GM18520 (cell line): ENCODE results near the gene PATZ1.
A peak's percentile ranks its signal among the peaks of the same experiment; 100 is the strongest.
"Not testable (repeated sequence)": the region's sequence is repeated elsewhere in the genome, so short reads cannot be mapped to it uniquely, and the experiment has no call there.

Experiments
- ATAC-seq: cut with Tn5 transposase; IDR thresholded peaks from one replicate; pipeline ENCODE4 v1.9.1; 2021; ENCODE audit not compliant: unreplicated experiment

PATZ1 gene, protein sequence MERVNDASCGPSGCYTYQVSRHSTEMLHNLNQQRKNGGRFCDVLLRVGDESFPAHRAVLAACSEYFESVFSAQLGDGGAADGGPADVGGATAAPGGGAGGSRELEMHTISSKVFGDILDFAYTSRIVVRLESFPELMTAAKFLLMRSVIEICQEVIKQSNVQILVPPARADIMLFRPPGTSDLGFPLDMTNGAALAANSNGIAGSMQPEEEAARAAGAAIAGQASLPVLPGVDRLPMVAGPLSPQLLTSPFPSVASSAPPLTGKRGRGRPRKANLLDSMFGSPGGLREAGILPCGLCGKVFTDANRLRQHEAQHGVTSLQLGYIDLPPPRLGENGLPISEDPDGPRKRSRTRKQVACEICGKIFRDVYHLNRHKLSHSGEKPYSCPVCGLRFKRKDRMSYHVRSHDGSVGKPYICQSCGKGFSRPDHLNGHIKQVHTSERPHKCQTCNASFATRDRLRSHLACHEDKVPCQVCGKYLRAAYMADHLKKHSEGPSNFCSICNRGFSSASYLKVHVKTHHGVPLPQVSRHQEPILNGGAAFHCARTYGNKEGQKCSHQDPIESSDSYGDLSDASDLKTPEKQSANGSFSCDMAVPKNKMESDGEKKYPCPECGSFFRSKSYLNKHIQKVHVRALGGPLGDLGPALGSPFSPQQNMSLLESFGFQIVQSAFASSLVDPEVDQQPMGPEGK

DNA sequence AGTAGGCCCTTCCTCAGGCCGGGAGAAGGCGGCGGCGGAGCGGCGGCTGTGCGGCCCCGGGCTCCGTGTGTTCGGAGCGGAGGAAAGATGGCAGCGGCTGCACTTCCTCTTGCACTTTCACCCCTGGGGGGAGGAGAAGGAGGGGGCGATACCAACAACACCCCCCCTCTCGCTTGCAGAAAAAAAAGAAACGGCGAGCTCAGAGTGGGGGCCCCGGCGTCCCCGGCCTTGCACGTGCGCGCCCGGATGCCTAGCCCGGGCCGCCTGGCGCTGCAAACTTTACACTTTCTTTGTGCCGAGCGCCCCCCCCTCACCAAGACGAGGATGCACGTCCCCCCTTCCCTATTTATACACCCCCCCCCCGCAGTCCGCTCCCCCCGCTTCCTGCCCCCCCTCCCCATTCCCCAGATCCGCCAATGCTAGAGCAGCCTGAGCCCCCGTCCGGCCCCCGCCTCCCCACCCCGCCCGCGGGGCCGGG lies at the start of gene PATZ1:
TSS of gene PATZ1 (minus strand) at position 92 of the 478 bp plus-strand sequence. CDS start 744 bp downstream, outside the sequence.
- no peak for ATAC-seq

DNA sequence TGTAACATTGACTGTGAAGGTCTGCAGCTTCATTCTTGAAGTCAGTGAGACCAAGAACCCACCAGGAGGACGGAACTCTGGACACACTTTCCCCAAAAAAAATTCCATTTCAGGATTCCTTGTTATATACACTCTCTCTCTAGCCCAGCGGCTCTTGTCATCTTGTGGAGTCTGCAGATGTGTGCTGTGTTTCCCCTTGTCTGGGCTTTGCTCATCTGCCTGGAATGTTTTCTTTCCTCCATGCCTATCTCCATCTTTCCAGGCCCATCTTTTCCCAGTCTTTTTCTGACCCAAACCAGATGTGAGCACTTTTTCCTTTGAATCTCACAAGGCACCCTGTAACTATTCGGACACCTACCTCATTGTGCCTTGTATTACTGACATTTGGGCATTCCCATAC lies 48.2 kb upstream of the PATZ1 start:
- ATAC-seq, result no peak

DNA sequence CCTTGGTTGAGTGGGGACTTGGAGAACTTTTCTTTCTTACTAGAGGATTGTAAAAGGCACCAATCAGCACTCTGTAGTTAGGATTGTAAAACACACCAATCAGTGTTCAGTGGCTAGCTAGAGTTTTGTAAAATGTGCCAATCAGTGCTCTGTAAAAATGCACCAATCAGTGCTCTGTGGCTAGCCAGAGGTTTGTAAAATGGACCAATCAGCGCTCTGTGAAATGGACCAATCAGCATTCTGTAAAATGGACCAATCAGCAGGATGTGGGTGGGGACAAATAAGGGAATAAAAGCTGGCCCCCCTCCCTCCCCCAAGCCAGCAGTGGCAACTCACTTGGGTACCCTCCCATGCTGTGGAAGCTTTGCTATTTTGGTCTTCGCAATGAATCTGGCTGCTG lies 47.7 kb upstream of the PATZ1 start:
- ATAC-seq, result no peak

DNA sequence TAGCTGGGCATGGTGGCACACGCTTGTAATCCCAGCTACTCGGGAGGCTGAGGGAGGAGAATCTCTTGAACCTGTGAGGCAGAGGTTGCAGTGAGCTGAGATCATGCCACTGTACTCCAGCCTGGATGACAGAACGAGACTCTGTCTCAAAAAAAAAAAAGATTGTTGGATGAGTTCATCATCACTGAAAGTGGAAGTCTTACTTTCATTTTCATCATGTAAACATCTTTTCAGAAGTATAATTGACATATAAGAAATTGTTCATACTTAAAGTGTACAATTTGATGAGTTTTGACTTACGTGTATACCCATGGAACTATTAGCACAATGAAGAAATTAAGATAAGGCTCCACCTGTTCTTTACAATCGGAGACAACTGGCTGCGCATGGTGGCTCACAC lies 32.5 kb upstream of the PATZ1 start:
- not testable (repeated sequence) for ATAC-seq

DNA sequence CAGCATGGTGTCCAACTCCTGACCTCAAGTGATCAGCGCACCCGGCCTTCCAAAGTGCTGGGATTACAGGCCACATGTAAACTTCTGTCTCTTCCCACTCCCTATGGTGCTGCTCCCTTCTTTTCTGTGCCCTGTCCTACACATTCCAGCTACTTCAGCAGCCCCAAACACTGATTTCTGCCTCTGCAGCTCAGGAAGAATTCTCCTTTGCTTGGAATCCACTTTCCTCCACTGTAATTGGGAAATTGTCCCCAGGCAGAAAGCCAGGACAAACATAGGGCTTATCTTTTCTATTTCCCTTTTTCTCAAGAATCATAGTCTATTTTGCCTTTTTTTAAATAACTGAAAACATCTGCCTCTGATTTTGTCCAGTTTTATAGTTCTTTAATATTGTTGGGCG lies 32.0 kb upstream of the PATZ1 start:
- no peak for ATAC-seq

DNA sequence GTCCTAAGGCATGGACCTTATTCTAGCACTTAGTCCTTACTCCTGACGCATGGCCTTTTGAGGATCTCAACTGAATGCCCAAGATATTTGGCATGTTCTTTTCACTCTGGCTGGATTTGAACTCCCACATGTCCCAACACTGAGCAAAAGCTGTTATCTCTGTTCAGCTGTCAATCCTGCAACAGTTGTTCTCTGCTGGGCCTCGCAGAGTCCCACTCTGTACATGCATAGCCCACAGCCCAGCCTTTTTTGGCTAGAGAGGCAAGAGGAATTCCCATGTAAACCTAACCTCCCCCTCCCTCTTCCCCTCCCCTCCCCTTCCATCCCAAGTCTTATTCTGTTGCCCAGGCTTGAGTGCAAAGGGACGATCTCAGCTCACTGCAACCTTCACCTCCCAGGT lies 31.5 kb upstream of the PATZ1 start:
- no peak for ATAC-seq

DNA sequence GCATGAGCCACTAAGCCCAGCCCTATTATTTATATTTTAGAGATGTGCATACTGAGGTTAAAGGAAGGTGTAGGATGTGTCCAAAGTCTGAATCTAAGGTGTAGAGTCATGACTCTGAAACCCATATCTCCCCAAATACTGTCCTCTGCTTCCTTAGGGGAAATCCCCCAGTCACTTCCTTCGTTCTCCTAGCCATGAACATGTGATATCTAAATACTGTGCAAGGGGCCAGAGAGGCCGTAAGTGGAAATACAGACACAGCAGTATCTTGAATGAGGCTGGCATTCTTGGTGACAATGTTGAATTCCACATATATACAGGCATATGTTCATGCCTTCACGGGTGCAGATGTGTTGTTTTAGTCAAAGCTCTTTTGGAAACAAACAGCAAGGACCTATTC lies 21.3 kb upstream of the PATZ1 start:
- ATAC-seq, result no peak

DNA sequence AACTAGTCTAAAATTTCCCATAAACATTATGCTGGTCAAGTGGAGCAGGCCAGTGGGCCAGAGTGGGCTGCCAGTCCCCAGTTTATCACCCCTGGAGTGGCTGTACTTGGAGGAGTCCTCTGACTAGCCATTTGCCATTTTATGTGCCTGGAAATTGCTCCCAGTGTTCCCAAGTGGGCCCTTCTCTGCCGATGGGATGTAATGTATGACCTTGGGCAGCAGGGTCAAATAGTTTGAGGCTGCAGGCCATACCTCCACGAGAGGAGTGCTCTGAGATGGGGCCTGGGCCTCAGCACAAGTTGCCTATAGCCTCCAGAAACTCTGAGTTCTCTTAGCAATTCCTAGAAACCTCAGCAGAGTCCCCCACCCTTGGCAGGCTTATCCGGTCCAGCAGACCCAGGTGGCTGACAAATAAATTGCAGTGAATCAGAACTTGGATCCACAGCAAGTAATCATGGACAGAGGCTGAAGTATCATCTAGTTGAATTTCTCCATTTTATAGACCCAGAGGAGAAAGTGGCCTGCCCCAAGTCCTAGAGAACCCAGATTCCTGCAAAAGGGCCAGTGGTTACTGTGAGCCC lies 17.8 kb upstream of the PATZ1 start:
- no peak for ATAC-seq

DNA sequence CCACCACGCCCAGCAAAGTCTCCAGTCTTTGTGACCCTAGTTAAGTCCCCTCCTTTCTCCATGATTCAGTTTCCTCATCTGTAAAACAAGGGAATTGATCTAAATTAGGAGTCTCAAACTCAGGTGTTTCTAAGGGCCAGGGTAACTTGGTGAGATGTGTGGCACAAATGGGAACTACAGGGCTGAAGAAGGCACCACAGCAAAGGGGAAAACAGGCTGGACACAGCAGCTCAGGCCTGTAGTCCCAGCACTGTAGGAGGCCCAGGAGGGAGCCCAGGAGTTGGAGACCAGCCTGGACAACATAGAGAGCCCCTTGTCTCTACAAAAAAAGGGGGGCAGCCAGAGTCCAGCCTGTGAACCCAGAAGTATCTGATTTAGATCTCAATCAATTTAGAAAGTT lies 15.6 kb upstream of the PATZ1 start:
- ATAC-seq, result no peak

DNA sequence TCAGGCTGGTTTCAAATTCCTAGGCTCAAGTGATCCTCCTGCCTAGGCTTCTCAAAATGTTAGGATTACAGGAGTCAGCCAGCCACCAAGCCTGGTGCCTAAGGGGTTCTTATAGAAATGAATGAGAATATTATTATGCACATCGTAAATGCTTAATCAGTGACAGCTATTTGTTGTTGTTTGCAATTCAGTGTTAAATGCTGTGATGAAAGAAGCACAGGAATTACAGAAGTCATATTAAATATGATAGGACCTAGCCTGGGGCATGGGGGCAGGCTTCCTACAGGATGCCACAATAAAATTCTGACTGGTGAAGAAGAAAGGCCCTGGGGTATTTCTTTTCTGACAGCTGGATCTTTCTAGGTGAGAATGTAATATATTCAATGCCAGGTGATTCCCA lies 13.9 kb upstream of the PATZ1 start:
- ATAC-seq, result no peak

DNA sequence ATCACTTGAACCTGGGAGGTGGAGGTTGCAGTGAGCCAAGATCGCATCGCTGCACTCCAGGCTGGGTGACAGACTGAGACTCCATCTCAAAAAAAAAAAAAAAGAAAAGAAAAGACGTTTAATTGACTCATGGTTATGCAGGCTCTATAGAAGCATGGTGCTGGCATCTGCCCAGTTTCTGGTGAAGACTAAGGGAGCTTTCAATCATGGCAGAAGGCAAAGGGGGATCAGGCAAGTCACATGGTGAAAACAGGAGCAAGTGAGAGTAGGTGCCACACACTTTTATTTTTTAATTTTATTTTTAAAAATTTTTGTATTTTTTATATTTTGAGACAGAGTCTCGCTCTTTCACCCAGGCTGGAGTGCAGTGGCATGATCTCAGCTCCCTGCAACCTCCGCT lies 8.4 kb upstream of the PATZ1 start:
- ATAC-seq, result no peak

DNA sequence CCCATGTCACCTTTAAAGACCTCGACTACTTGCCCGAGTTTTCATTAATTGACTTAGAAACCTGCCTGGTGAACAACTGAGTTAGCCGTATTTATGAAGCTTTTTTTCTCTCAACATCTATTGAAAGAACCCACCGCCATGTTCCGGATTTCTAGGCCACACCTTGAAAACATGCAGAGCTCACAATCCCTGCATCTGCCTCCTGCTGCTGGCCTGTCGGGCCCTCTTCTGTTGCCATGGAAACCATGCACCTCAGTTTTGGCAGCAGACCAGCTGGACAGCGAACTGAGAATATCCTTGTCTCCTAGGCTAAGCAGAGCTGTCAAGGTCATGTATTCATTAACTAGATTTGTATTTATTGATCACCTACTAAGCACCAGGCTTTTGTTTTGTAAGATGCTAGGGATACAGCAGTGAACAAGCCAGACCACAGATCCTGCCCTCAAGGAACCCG lies 4.3 kb upstream of the PATZ1 start:
- no peak for ATAC-seq

DNA sequence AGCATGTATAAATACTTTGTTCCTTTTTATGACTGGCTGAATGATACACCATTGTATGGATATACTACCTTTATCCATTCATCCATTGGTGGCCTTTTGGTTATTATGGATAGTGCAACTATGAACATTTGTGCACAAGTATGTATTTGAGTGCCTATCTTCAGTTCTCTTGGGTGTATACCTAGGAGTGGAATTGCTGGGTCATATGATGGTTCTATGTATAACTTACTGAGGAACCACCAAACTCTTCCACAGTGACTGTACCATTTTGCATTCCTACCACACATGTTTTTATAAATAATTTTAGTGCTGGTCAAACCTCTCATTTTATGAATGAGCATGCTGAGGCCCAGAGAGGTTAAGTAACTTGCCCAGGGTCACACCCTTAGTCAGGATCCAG lies 3.8 kb upstream of the PATZ1 start:
- no peak for ATAC-seq

DNA sequence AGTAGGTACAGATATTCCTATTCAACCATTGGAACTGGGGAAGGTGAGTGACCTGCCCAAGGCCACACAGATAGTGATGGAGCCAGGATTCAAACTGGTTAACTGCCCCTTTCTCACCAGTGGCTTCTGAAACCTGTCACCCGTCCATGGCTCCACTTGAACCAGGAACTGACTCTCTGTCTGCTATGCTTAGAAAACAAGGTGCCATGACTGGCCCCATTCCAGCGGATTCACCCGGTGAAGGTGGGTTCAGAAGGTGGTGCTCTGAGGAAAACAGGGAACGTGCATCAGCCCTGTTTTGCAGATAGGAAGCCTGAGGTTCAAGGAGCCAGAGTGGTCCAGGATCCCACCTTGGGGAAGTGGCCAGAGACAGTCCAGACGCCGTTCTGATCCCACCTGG lies 2.6 kb upstream of the PATZ1 start:
- ATAC-seq, result no peak

DNA sequence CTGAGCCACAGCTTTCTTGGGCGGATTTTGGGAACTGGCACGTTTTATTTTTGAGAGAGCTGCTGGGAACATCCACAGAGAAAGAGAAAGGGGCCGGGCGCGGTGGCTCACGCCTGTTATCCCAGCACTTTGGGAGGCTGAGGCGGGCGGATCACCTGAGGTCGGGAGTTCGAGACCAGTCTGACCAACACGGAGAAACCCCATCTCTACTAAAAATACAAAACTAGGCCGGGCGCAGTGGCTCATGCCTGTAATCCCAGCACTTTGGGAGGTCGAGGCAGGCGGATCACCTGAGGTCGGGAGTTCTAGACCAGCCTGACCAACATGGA lies 1.8 kb upstream of the PATZ1 start:
- ATAC-seq, result not testable (repeated sequence)

DNA sequence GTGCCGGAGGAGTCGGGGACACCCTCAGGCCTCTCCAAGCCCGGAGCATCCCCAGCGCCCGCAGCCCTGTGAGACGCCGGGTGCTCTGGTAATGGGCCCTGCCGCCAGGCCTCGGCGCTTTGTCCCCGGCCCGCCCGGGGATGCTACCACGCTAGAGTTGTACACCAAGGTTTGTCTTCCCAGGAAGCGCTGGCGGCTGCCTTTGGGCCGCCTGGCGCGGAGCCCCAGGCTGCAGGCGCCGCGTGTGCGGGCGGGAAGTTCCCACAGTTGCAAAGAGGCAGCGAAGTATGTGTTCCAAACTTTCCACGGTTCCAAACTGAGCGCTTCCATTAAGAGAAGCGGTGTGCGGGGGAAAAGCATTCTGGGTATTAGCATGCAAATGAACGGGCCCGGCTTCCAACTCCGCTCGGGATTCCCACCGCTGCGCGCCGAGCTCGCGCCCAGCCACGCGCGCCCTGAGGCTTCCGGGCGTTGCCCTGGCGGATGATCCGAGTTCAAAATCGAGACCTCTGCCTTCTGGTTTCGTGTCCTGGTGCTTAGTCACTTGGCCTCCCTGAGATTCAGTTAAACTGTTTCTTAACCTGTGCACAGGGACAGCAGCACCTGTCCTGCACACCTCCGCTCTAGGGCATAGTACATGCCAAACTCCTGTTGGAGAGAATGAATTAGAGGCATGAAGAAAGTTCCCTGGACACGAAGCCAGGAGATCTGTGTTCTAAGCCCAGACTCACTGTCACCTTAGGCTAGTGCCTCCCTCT lies 1.3 kb upstream of the PATZ1 start:
- ATAC-seq, result no peak

DNA sequence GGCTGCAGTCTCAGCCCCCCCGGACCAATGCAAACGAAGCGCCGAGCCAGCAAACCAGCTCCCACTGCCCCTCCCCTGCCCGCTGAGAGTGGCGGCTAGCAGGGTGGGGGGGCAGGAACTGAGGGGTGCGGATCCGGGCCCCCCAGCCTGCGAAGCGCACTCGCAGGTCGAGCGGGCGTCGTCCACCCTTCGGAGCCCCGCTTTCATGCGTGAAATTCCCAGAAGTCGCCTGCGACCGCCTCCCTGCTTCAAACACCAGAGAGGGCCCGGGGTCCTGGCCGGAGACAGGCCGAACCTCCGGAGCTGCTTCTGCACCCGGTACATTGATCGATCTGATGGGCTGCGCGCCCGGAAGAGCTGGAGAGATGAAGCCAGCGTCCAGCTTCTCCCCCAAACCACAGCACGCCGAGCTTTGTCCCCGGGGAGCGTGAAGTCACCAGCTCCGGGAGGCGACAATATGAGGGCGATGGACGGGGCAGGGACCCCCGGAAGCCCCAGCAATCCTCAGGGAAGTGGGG lies 646 bp upstream of the PATZ1 start:
- ATAC-seq, result no peak

DNA sequence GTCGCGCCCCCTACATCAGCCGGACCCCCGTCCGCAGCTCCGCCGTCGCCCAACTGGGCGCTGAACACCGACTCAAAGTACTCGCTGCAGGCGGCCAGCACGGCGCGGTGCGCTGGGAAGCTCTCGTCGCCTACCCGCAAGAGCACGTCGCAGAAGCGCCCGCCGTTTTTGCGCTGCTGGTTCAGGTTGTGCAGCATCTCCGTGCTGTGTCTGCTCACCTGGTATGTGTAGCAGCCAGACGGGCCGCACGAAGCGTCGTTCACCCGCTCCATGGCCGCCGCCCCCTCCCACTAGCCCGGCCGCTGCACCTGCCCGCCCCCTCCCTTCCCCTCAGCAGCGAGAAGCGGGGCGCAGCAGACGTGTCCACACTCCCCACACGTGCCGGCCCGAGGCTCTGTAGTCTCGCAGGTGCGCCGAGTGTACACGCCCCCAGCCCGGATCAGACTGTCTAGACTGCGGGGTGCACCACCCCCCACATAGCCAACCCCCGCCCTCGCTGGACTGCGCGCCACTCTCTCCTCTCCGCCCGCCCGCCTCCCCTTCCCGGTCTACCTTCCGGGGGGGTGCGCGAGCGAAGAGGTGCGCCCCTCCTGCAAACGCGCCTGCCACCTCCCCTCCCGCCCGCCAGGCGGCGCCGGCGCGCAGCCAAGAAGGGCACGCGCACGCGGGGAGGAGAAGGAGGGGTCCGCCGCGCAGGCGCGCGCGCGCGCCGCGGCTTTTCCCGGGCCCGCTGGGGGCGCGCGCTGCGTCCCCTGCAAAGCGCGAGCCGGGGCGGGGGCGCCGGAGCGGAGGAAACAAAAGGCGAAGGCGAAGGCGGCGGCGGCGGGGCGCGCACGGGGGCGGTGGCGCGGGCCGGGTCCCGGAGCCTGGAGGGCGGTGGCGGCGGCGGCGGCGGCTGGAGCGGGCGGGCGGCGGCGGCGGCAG lies 553 bp downstream of the PATZ1 start:
- ATAC-seq, result peak; percentile 49

DNA sequence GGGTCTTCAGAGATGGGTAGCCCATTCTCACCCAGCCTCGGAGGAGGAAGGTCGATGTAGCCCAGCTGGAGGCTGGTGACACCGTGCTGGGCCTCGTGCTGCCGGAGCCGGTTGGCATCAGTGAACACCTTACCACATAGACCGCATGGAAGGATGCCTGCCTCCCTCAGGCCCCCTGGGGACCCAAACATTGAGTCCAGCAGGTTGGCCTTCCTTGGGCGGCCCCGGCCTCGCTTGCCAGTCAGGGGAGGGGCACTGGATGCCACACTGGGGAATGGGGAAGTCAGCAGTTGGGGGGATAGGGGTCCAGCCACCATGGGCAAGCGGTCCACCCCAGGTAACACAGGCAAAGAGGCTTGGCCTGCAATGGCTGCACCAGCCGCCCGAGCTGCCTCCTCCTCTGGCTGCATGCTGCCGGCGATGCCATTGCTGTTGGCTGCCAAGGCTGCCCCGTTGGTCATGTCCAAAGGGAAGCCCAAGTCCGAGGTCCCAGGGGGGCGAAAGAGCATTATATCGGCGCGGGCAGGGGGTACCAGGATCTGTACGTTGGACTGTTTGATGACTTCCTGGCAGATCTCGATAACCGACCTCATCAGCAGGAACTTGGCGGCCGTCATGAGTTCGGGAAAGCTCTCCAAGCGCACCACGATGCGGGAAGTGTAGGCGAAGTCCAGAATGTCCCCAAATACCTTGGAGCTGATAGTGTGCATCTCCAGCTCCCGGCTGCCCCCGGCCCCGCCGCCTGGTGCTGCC lies 1.4 kb downstream of the PATZ1 start:
- ATAC-seq, result no peak

DNA sequence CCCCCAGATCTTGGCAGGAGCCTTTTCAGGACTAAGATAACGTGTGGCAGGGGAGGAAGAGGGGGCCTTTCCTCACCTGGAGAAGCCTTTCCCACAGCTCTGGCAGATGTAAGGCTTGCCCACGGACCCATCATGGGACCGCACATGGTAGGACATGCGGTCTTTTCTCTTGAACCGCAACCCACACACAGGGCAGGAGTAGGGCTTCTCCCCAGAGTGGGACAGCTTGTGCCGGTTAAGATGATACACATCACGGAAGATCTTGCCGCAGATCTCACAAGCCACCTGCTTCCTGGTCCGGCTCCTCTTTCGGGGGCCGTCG lies 1.9 kb downstream of the PATZ1 start:
- ATAC-seq, result no peak
